ENCODE data around the gene TFAP2C. TPM values are rescaled to one million over a fixed set of nuclear protein-coding genes. Genes with fewer than 3 reads are reported as not detected.

The TFAP2C gene
- total RNA-seq, 2 donors from 2014 or later = 0.31 to 1.8 TPM

DNA sequence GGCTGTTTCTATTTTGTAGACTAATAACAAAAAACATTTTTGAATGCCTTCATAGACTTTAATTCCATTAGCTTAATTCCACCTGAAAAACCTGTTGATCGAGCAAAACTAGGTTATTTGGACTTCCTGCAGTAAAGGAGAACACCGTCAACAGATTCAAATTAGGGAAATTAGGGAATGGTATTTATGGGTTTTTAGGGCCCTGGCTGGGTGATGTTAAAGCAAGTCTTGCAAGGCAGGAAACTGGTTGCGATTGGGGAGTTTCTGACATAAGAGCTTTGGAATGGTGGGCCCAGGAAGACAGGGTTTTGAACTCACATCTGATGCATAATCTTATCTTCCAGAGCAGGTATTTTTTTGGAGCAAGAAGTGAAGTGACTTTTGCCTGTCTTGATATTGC, 40.1 kb upstream of the TFAP2C start:
- H3K27me3 Mint-ChIP-seq (ENCODE audit: insufficient read depth) = no peaks in the 10 kb centered on the region
- no peak for DNase-seq
- H3K27ac ChIP-seq (ENCODE audit: low read depth, low read length) = no peak overlapping the region
- no peaks in the 10 kb centered on the region for H3K36me3 Mint-ChIP-seq (ENCODE audit: low read depth)
- H3K9me3 ChIP-seq (ENCODE audit: control insufficient read depth, low read length) = no peaks in the 10 kb centered on the region
- no peak overlapping the region for H3K9ac ChIP-seq (ENCODE audit: extremely low read depth, low read length, poor library complexity, severe bottlenecking)
- H3K4me1 ChIP-seq (ENCODE audit: control insufficient read depth, insufficient read depth, low read length) = peaks cover 3% of the 10 kb centered on the region
- TF ChIP-seq CTCF (conservative IDR thresholded peaks at IDR 0.05) = no peak
- no peaks in the 10 kb centered on the region for H3K27me3 ChIP-seq (ENCODE audit: control insufficient read depth, insufficient read depth, low read length, poor library complexity, severe bottlenecking)
- 83 to 89% methylated on average over 1 to 3 of the region's 3 CpGs for WGBS, 2 experiments (ENCODE audit: insufficient coverage in 1 of 2, insufficient read length in 1 of 2)
- H3K4me3 Mint-ChIP-seq = no peak overlapping the region
- peaks cover 21% of the 10 kb centered on the region for H3K4me1 Mint-ChIP-seq
- no peak overlapping the region for H3K4me3 ChIP-seq (ENCODE audit: low read length)
- no peak overlapping the region for H3K27ac Mint-ChIP-seq
- peaks cover 1% of the 10 kb centered on the region for H3K9me3 Mint-ChIP-seq
- H3K36me3 ChIP-seq (ENCODE audit: control insufficient read depth, insufficient read depth, low read length) = no peaks in the 10 kb centered on the region

- no peak for DNase-seq
- H3K27ac ChIP-seq (ENCODE audit: low read depth, low read length) = no peak overlapping the region
- H3K9ac ChIP-seq (ENCODE audit: extremely low read depth, low read length, poor library complexity, severe bottlenecking) = no peak overlapping the region
- Mint-ChIP-seq H3K4me3 (no peak overlapping the region), H3K36me3 (ENCODE audit: low read depth) (no peaks in the 10 kb centered on the region), H3K9me3 (no peaks in the 10 kb centered on the region), H3K27ac (no peak overlapping the region), H3K4me1 (peaks cover 21% of the 10 kb centered on the region), H3K27me3 (ENCODE audit: insufficient read depth) (no peaks in the 10 kb centered on the region)
- H3K9me3 ChIP-seq (ENCODE audit: control insufficient read depth, low read length) = no peaks in the 10 kb centered on the region
- 88 to 95% methylated on average over 5 of the region's 5 CpGs for WGBS, 2 experiments (ENCODE audit: insufficient coverage in 1 of 2, insufficient read length in 1 of 2)
- no peak for TF ChIP-seq CTCF (conservative IDR thresholded peaks at IDR 0.05)
- H3K4me1 ChIP-seq (ENCODE audit: control insufficient read depth, insufficient read depth, low read length) = peaks cover 2% of the 10 kb centered on the region
- H3K4me3 ChIP-seq (ENCODE audit: low read length) = no peak overlapping the region
- no peaks in the 10 kb centered on the region for H3K36me3 ChIP-seq (ENCODE audit: control insufficient read depth, insufficient read depth, low read length)
- no peaks in the 10 kb centered on the region for H3K27me3 ChIP-seq (ENCODE audit: control insufficient read depth, insufficient read depth, low read length, poor library complexity, severe bottlenecking)
These were observed 39.5 kb upstream of the TFAP2C start for GRCh38 chr20:56589633-56590032.

DNA sequence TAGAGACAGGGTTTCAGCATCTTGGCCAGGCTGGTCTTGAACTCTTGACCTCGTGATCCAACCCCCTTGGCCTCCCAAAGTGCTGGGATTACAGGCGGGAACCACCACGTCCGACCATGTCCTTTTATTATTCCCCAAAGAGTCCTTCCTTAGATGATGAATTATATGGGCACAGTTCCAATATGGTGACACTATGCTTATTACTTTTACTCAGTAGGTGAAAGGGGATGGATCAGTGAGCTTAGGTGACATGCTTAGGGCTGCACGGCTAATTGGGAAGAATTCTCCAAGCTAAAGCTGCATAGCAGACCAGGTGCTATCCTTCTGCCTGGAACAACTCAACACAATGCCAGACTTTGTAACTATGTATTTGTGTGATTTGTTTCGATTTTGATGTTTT, 38.2 kb upstream of the TFAP2C start:
- H3K9ac ChIP-seq (ENCODE audit: extremely low read depth, low read length, poor library complexity, severe bottlenecking) = no peak overlapping the region
- Mint-ChIP-seq H3K9me3 (no peaks in the 10 kb centered on the region), H3K36me3 (ENCODE audit: low read depth) (no peaks in the 10 kb centered on the region), H3K4me1 (peaks cover 17% of the 10 kb centered on the region), H3K27me3 (ENCODE audit: insufficient read depth) (peaks cover 3% of the 10 kb centered on the region), H3K4me3 (no peak overlapping the region), H3K27ac (no peak overlapping the region)
- no peaks in the 10 kb centered on the region for H3K36me3 ChIP-seq (ENCODE audit: control insufficient read depth, insufficient read depth, low read length)
- 80 to 94% methylated on average over 5 to 6 of the region's 6 CpGs for WGBS, 2 experiments (ENCODE audit: insufficient coverage in 1 of 2, insufficient read length in 1 of 2)
- no peaks in the 10 kb centered on the region for H3K9me3 ChIP-seq (ENCODE audit: control insufficient read depth, low read length)
- no peaks in the 10 kb centered on the region for H3K4me1 ChIP-seq (ENCODE audit: control insufficient read depth, insufficient read depth, low read length)
- no peaks in the 10 kb centered on the region for H3K27me3 ChIP-seq (ENCODE audit: control insufficient read depth, insufficient read depth, low read length, poor library complexity, severe bottlenecking)
- TF ChIP-seq CTCF (conservative IDR thresholded peaks at IDR 0.05) = no peak
- no peak overlapping the region for H3K4me3 ChIP-seq (ENCODE audit: low read length)
- no peak overlapping the region for H3K27ac ChIP-seq (ENCODE audit: low read depth, low read length)
- DNase-seq = no peak

All from endodermal cell (in vitro differentiated cells).